A673 (cell line): ENCODE data around the gene ABR.

Source experiments
- CTCF ChIP-seq: fragments of 300-800, 200-600 bp; sonication (generic); conservative IDR thresholded peaks from 2 replicates; pipeline ENCODE4 v1.5.1; 2017; ENCODE audit warnings: low read depth, mild to moderate bottlenecking, antibody characterized with exemption, low read length, moderate library complexity, mixed read lengths
- EZH2 ChIP-seq: fragments of 200-600 bp; sonication (generic); IDR thresholded peaks from 2 replicates; pipeline ENCODE4 v1.6.1; 2017; ENCODE audit warnings: borderline replicate concordance, low read depth, mild to moderate bottlenecking, mixed read lengths, antibody characterized with exemption, low read length; ENCODE audit not compliant: poor library complexity, severe bottlenecking

- TF ChIP-seq CTCF (no peak), EZH2 (no peak)
Observed at GRCh38 chr17:1040216-1040600, 139.6 kb downstream of the ABR start.
